Measurements from ENCODE around the gene PTPRM.

Gene PTPRM

DNA sequence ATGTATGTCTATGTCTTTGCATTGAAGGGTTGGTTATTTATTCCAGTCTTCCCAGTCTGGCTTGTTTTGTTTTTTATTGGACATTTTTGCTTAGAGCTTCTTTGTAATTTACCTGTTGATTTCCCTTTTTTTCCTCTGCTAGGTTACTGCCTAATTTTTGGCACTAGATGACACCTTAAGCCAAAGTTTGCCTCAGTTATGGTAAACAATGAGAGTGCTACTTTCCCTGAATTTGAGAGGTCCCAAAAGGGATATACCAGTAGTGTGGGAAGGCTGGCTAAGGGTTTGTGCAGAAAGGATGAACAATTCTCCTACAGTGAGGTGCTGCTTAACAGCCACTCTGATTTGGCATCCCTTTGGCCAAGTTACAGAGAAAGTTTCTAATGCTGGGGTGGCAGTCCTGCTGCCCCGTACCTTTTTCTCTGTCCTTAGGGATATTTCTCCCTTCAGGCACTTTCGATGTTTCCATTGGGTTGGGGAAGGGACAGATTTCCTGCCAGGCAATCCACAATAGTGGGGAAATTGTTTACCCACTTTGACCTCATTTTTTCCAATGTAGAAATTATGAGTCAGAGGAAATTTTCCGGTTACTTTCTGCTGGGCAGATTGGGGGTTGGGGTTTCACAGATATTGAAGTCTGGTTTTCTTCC lies 354.9 kb downstream of the PTPRM start:
- no peak for DNase-seq
- TF ChIP-seq, protein P1, sequence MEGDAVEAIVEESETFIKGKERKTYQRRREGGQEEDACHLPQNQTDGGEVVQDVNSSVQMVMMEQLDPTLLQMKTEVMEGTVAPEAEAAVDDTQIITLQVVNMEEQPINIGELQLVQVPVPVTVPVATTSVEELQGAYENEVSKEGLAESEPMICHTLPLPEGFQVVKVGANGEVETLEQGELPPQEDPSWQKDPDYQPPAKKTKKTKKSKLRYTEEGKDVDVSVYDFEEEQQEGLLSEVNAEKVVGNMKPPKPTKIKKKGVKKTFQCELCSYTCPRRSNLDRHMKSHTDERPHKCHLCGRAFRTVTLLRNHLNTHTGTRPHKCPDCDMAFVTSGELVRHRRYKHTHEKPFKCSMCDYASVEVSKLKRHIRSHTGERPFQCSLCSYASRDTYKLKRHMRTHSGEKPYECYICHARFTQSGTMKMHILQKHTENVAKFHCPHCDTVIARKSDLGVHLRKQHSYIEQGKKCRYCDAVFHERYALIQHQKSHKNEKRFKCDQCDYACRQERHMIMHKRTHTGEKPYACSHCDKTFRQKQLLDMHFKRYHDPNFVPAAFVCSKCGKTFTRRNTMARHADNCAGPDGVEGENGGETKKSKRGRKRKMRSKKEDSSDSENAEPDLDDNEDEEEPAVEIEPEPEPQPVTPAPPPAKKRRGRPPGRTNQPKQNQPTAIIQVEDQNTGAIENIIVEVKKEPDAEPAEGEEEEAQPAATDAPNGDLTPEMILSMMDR (IDR thresholded peaks at IDR 0.05; ENCODE audit: low read length), result no peak
- TF ChIP-seq EZH2phosphoT487 (IDR thresholded peaks at IDR 0.05; ENCODE audit: low read length) (no peak), EZH2 (optimal IDR thresholded peaks at IDR 0.05; ENCODE audit: low read depth, low read length) (no peak)
- H3K4me2 ChIP-seq (ENCODE audit: low read depth, low read length), result no peak overlapping the region

DNA sequence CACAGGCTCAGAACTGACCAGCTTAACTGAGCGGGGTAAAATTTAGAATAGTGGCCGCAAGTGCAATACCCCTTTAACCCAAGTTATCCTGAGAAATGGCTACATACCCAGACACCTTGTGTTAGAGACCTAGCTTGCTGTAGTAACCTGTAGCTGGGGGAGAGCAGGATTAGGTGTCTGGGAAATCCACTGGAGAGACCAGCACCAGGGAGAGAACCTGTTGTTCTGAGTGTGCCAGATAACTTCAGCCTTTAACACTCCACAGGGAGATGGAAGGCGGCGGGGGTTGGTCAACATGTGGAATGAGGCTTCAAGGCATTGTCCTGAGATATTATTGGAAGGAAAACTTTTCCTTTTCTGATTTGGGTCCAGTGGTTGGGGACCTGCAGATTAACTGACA lies 356.0 kb downstream of the PTPRM start:
- H3K4me2 ChIP-seq (ENCODE audit: low read depth, low read length), result no peak overlapping the region

More for the DNA sequence above, 354.9 kb downstream of the PTPRM start:
- H3K4me1 ChIP-seq (ENCODE audit: low read length), result no peaks in the 10 kb centered on the region
- no peak overlapping the region for H3K4me3 ChIP-seq (ENCODE audit: low read length)
- H4K20me1 ChIP-seq (ENCODE audit: insufficient read depth, low read length), result no peaks in the 10 kb centered on the region
- no peaks in the 10 kb centered on the region for H3K36me3 ChIP-seq (replicated peaks; ENCODE audit: insufficient read depth, low read length)
- no peak overlapping the region for H3K9ac ChIP-seq (ENCODE audit: low read length)
- no peak overlapping the region for H2AFZ ChIP-seq (ENCODE audit: low read length)
- no peak overlapping the region for H3K27ac ChIP-seq (ENCODE audit: low read length)
- H3K79me2 ChIP-seq (ENCODE audit: low read length), result no peaks in the 10 kb centered on the region
- no peaks in the 10 kb centered on the region for H3K27me3 ChIP-seq (replicated peaks; ENCODE audit: insufficient read depth, low read length)
- no peaks in the 10 kb centered on the region for H3K9me3 ChIP-seq (replicated peaks; ENCODE audit: insufficient read depth, low read length)
- H3K9me2 ChIP-seq (replicated peaks; ENCODE audit: insufficient read depth, low read length), result no peaks in the 10 kb centered on the region
- H3F3A ChIP-seq (ENCODE audit: insufficient read depth, low read length), result no peaks in the 10 kb centered on the region

DNA sequence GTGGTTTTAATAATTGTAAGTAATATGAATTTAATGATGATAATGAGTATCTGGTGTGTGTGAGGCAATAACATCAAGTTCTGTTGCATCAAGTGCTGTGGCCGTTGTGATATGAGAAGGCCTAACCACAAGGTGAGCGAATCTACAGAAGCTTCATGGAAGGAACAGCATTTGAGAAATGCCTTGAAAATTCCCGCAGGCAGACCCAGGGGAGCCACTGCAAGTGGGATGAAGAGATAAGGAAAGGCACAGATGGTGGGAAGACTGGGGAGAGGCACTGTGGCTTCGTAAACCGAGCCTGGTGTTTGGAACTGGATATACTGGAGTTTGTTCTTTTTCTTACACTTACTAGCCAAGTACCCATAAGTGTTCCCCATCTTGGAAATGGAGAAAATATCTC lies 357.5 kb downstream of the PTPRM start:
- Histone ChIP-seq H2AFZ (ENCODE audit: low read length) (no peak overlapping the region), H3K4me2 (ENCODE audit: low read depth, low read length) (no peak overlapping the region), H3K4me1 (ENCODE audit: low read length) (no peaks in the 10 kb centered on the region), H3K9me2 (replicated peaks; ENCODE audit: insufficient read depth, low read length) (no peaks in the 10 kb centered on the region), H4K20me1 (ENCODE audit: insufficient read depth, low read length) (no peaks in the 10 kb centered on the region), H3K27ac (ENCODE audit: low read length) (no peak overlapping the region), H3K9ac (ENCODE audit: low read length) (no peak overlapping the region), H3F3A (ENCODE audit: insufficient read depth, low read length) (no peaks in the 10 kb centered on the region), H3K36me3 (replicated peaks; ENCODE audit: insufficient read depth, low read length) (no peaks in the 10 kb centered on the region), H3K9me3 (replicated peaks; ENCODE audit: insufficient read depth, low read length) (no peaks in the 10 kb centered on the region), H3K79me2 (ENCODE audit: low read length) (no peaks in the 10 kb centered on the region), H3K27me3 (replicated peaks; ENCODE audit: insufficient read depth, low read length) (no peaks in the 10 kb centered on the region), H3K4me3 (ENCODE audit: low read length) (no peak overlapping the region)
- no peak for DNase-seq
- TF ChIP-seq EZH2phosphoT487 (IDR thresholded peaks at IDR 0.05; ENCODE audit: low read length), result no peak
- no peak for TF ChIP-seq EZH2 (optimal IDR thresholded peaks at IDR 0.05; ENCODE audit: low read depth, low read length)
- TF ChIP-seq, protein P1 (IDR thresholded peaks at IDR 0.05; ENCODE audit: low read length), result no peak

More for the DNA sequence above, 356.0 kb downstream of the PTPRM start:
- no peak overlapping the region for H3K27ac ChIP-seq (ENCODE audit: low read length)
- TF ChIP-seq EZH2 (optimal IDR thresholded peaks at IDR 0.05; ENCODE audit: low read depth, low read length) (no peak), EZH2phosphoT487 (IDR thresholded peaks at IDR 0.05; ENCODE audit: low read length) (no peak)
- TF ChIP-seq, protein P1 (IDR thresholded peaks at IDR 0.05; ENCODE audit: low read length), result no peak
- no peaks in the 10 kb centered on the region for H3K36me3 ChIP-seq (replicated peaks; ENCODE audit: insufficient read depth, low read length)
- no peaks in the 10 kb centered on the region for H3K79me2 ChIP-seq (ENCODE audit: low read length)
- no peaks in the 10 kb centered on the region for H3K4me1 ChIP-seq (ENCODE audit: low read length)
- H2AFZ ChIP-seq (ENCODE audit: low read length), result no peak overlapping the region
- H3K4me3 ChIP-seq (ENCODE audit: low read length), result no peak overlapping the region
- H3K9me3 ChIP-seq (replicated peaks; ENCODE audit: insufficient read depth, low read length), result no peaks in the 10 kb centered on the region
- no peaks in the 10 kb centered on the region for H3K27me3 ChIP-seq (replicated peaks; ENCODE audit: insufficient read depth, low read length)
- no peak for DNase-seq
- H4K20me1 ChIP-seq (ENCODE audit: insufficient read depth, low read length), result no peaks in the 10 kb centered on the region
- H3K9me2 ChIP-seq (replicated peaks; ENCODE audit: insufficient read depth, low read length), result no peaks in the 10 kb centered on the region
- no peaks in the 10 kb centered on the region for H3F3A ChIP-seq (ENCODE audit: insufficient read depth, low read length)
- H3K9ac ChIP-seq (ENCODE audit: low read length), result no peak overlapping the region
